Omental fat pad (tissue), 4 donors: Measurements from ENCODE around the gene NMRK2. TPM values are rescaled to one million over a fixed set of nuclear protein-coding genes. Genes with fewer than 3 reads are reported as not detected.
"Not testable (repeated sequence)": the region's sequence is repeated elsewhere in the genome, so short reads cannot be mapped to it uniquely, and the experiment has no call there.

Experiments used
- ATAC-seq: fragments of 150-250 bp; one replicate; pipeline ENCODE4 v1.9.1; 2016; ENCODE audit warnings: mild to moderate bottlenecking, moderate library complexity; ENCODE audit not compliant: low FRiP score
- DNase-seq: peaks from one replicate; pipeline ENCODE4 v3.0.0-alpha.2; 2019; ENCODE audit warnings: low spot score
- total RNA-seq, 4 donors: library from RNA; depleted of rRNA; stranded (reverse); fragments of >200 nt; gene quantifications; one replicate each; pipeline ENCODE4 v1.1.0, GENCODE V29; 2016
- TF ChIP-seq, protein P1 (sequence below), 3 donors: fragments of 450-650 bp; IDR thresholded peaks; one replicate each; pipeline ENCODE4 v1.5.1; 2016 to 2017; ENCODE audit warnings: antibody characterized with exemption in 3 of 3, mild to moderate bottlenecking in 3 of 3, moderate library complexity in 2 of 3

Gene NMRK2
- total RNA-seq, 4 donors from 2014 or later = not detected

- TF ChIP-seq, protein P1, sequence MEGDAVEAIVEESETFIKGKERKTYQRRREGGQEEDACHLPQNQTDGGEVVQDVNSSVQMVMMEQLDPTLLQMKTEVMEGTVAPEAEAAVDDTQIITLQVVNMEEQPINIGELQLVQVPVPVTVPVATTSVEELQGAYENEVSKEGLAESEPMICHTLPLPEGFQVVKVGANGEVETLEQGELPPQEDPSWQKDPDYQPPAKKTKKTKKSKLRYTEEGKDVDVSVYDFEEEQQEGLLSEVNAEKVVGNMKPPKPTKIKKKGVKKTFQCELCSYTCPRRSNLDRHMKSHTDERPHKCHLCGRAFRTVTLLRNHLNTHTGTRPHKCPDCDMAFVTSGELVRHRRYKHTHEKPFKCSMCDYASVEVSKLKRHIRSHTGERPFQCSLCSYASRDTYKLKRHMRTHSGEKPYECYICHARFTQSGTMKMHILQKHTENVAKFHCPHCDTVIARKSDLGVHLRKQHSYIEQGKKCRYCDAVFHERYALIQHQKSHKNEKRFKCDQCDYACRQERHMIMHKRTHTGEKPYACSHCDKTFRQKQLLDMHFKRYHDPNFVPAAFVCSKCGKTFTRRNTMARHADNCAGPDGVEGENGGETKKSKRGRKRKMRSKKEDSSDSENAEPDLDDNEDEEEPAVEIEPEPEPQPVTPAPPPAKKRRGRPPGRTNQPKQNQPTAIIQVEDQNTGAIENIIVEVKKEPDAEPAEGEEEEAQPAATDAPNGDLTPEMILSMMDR (IDR thresholded peaks at IDR 0.05) = no peak
- DNase-seq (no peak), ATAC-seq (no peak)
These were observed 3.9 kb downstream of the NMRK2 start for GRCh38 chr19:3936506-3937442.

GRCh38 chr19:3938300-3938950 lies 5.6 kb downstream of the NMRK2 start:
- DNase-seq, ATAC-seq: not testable (repeated sequence)

- ATAC-seq = no peak
- DNase-seq = no peak
- TF ChIP-seq, protein P1 (IDR thresholded peaks at IDR 0.05) = no peak
These were observed 10.0 kb downstream of the NMRK2 start for GRCh38 chr19:3942790-3943409.

GRCh38 chr19:3944018-3944721 lies 11.3 kb downstream of the NMRK2 start:
- DNase-seq (no peak), ATAC-seq (no peak)
- TF ChIP-seq, protein P1 (IDR thresholded peaks at IDR 0.05) = no peak

DNA sequence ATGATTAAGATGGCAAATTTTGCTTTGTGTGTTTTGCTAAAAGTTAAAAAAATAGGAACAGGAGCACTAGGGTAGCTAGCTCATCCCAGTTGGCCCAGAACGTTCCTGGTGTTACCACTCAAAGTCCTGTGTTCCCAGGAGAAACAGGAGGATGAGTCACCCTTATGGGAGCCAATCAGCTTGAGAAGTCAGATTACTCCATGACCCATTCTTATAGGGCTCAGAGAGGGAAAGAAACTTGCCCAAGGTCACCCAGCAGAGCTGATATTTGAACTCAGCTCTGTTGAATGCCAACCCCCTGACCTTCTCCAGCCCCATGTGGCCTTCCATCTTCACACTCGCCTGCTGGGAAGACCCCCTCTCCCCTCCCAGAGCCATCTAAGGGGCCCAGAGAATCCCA lies 13.0 kb downstream of the NMRK2 start:
- DNase-seq = no peak
- no peak for ATAC-seq
- TF ChIP-seq, protein P1 (IDR thresholded peaks at IDR 0.05) = no peak

DNA sequence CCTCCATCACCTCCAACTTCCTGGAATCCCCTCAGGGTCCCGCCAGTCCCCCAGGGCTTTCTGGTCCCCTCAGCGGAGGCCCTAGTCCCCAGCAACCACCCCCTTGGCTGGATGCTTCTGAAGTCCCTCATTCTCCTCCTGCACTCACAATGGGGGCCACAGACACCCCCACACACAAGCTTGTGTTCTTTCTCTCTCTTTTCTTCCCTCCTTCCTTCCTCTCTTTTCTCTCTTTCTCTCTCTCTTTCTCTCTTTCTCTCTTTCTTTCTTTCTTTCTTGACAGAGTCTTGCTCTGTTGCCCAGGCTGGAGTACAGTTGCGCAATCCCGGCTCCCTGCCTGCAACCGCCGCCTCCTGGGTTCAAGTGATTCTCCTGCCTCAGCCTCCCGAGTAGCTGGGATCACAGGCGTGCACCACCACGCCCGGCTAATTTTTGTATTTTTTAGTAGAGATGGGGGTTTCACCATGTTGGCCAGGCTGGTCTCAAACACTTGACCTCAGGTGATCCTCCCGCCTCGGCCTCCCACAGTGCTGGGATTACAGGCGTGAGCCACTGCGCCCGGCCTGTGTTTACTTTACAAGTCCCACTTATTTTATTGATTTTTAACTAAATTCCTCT lies 14.6 kb downstream of the NMRK2 start:
- not testable (repeated sequence) for ATAC-seq

DNA sequence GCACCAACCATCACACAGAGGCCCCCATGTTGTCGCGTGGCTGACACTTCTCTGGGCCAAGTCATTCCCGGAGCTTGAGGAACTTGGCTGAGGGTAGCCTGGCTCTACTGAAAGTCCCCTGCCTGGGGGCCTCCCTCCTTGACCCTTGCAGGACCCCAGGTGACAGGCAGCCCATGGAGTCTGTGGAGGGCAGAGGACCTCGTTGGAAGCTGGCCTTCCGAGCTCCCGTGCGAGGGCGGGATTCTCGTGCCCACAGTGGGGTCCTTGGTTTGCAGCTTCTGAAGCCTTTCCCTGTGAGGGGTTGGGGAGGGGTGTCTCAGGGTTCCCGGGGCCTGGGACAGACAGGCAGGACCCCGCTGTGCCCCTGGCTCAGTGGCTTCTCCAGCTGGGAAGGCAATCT lies 16.4 kb downstream of the NMRK2 start:
- DNase-seq = no peak
- TF ChIP-seq, protein P1 (IDR thresholded peaks at IDR 0.05) = no peak
- ATAC-seq = no peak

More for the DNA sequence above, 14.6 kb downstream of the NMRK2 start:
- not testable (repeated sequence) for DNase-seq
